Measurements from ENCODE around the gene FAAP100.

Gene FAAP100

DNA sequence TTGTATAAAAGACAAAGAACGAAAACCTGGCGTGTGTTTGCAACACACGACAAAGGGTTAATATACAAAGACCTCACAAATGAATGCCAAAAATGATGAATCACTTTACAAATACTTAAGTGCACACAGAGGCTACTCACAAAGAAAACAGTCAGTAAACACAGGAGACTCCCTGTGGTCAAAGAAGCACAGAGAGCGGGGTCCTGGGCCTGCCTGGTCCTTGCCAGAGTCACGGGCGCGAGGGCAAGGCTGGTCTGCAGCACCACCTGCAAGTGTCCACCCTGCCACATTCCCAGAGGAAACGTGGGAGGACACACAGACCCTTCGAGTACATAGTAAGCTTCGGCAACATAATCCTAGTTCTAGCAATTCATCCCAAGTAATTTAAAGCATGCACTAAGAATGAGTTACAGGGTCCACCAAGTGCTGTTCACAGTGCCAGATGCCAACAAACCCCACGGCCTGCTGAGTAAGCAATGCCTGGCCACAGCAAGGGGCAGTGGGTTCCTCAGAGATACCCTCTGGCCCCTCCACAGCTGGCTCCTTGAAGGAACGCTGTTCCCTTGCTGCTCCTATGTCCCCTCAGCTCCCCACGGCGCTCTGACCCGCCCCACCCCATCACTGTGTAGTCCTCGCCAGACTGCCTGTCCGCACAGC lies 24.6 kb upstream of the FAAP100 start:
- no peak for DNase-seq

DNA sequence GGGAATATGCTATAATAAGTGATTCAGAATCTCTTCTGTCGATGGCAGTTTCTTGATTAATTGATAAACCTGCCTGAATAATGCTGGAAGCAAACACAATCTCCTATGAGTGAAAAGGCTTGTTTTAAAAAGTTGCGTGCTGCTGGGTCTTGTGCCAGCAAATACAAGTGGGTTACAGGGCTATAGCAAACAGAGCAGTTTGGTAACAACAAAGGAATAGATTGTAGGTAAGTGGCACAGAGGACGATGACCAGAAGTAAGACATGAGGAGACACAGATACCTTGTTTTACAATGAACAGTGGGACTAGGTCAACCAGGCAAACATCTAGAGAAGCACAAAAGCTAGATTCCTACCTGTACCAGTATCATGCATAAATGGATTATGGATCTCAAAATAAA lies 23.7 kb upstream of the FAAP100 start:
- DNase-seq, result no peak

DNA sequence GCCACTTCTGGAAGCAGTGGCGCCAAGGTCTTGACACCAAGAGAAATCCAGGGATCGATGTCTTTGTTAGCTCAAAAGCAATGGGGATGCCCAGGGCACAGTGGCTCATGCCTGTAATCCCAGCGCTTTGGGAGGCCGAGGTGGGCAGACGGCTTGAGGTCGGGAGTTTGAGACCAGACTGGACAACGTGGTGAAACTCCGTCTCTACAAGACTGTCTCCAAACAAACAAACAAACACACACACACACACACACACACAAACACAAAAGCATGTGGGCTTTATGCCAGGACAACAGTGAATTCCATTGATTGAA lies 22.4 kb upstream of the FAAP100 start:
- DNase-seq, result no peak

DNA sequence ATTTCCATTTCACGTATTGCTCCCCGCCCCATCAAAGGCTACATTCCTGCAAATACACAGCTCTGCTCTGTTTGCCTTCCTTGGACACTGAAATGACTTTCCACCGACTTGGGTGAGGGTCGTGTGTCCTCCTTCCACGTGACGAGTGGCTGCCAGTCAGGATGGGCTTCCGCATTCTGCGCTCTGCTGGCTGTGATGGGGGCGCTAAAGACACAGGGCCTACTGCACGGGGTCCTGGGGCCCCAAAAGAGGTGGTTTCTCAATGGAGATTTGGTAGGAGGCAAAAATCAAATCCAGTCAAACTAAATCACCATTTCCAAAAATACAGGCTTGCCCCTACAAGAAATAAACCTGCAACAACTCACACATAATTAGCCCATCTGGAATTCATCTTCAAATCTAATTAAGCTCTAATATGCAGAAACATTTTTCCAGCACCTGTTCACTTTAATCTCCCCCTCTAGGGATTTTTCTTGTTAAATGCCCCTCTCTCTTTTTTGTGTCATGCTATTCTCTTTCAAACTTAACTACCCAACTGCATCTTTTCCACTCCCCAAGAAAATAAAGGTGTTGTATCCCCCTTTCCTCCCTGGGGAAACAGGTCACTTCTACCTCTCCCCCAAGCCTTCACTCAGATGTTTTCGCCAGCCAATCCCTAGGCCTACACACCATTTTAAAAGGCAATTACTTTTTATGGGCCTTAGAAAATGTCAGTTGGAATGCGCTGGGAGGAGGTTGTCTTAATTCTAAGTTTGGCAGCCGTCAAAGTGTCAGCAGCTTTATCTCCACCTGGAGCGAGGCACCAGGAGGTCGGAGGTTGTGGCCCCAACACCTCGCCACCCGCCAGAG lies 21.9 kb upstream of the FAAP100 start:
- no peak for DNase-seq

DNA sequence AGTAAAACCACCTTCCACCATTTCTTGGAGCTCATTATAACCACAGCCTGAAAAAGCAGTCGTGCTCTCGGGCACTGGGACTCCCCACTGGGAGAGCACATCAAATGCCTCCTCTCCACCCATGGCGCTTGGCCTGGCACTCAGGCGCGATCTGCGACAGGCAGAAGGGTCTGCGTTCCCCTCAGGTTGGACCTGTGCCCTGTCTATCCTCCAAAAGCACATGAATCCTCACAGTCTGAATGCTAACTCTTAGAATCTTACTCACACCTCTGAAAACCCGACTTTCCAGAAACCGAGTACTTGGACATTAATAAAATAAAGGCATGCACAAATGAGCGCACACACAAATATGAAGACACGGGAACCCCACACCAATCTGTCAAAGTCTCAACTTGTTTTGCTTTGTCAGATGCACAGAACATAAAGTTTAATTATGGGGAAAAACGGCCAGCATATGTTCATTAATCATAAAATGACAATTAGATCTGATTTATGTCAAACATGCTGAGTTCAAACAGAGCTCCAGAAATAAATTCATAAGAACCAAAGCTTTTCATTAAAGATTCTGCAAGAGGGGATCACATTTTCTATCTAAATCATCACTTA lies 20.5 kb upstream of the FAAP100 start:
- DNase-seq, result no peak

DNA sequence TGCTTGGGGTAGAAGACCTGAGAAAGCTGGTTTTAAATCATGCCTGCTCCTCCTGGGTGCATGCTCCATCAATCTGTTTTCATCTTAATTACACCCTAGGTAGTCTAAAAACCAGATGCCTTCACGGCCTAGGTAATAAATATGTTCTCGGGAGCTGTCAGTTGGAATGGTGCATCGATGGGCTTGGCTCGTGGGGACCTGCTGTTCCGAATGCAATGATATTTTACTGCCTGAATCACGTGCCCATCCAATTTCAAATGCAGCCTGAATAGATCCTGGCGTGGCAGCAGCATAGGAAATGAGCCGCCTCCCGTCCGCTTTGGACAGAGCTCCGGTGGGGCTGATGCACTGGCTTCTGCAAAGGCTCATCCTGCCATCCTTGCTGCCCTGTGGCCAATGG lies 18.8 kb upstream of the FAAP100 start:
- DNase-seq, result no peak

DNA sequence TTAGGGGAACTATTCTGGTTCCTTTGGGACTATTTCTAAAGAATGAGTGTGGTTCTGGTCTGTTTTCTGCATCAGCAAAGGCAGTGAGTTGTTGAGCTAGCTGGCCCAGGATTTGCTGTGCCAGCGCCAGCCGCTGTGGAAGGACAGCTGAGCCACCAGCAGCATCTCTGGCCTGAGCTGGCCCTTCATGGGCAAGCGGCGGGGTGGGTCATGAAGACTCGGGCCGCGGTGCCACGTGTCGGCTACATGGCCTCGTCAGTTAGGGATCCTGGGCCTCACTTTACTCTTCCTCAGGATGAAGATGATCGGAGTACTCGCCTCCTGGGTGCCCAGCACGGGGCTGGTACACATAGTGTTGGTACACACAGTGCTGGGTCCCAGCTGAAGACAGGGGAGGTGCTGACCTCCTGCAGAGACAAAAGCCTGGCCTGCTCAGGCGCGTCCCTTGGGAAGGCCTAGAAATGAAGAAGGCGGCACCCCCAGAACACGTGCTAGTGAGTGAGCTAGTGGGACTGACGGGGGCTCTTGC lies 17.9 kb upstream of the FAAP100 start:
- no peak for DNase-seq

DNA sequence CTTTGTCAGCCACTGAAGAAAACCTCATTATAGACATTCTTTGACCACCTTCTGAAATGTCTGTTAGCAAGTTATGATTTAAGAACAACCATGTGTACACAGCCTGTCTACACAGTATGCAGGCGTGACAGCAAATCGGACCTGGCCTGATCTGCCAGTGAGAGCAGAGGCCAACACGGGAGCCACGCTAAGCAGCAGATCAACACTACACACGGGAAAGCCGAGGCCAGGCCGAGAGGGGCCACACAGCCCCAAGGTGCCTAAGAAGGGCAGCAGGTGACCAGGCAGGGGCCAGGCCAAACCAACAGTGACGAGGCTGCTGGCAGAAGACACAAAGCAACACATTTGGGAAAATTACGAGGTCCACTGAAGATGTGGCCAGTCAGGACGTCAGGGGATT lies 16.3 kb upstream of the FAAP100 start:
- no peak for DNase-seq

DNA sequence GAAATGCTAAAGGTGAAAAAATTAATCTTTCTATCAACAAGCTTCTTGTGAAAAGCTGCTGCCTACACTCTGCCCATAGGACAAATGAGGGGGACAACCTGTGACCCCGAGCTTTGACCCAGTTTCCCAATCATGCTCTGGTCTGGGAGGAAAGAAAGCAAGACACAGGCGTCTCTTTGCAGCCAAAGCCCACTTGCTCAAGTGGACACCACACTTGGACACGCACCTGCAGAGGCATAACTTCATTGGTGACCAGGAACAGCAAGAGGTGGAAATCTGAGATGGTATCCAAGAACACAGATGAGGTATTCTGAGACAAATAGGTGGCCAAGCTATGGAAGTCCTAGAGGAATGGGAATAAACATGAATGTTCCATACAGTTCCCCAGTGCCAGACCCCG lies 15.0 kb upstream of the FAAP100 start:
- DNase-seq, result no peak

DNA sequence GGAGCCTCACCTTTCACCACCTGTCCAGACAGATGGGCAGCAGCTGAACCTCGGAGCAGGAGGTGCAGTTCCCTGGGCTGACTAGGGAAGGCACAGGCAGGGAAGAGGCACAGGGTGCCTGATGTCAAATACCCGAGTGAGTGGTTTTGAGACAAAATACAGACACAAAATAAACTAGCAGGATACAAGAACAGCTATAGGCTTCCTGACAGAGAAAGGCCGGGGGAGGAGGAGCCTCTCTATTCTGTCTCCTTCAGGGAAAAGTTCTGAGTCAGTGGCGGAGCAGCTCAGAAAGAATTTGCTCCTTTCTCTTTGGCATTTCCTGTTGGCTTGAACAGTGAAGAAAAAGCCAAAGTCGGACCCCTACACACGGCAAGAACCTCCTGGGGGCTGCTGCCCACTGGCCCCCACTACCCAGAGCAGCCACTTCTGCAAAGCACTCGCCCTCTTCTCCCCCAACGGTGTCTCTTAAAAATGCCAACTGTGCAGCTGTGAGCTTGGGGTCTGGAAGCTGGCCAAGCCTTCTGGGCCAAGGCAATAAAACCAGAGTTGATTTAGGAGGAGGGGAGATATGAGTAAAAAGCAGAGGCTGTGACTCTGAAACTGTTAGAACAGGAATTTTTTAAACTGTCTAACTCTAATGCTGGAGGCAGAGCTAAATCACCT lies 14.4 kb upstream of the FAAP100 start:
- DNase-seq, result no peak

DNA sequence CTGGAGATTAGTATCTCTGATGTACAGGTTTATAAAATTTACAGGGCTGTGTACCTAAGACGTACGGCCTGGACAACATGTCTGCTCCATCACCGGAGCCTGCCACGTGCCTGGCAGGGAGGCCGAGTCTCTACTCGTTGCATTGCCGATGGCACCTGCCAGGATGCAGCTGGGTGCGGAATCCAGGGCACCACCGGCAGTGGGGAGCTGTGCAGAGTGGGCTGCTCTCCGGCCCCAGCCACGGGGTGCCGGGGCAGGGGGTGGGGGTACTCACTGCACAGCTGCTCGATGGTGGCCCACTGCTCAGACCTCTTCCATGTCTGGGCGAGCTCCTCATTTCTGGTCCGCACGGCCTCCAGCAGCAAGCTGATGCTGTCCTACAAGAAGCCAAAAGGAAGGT lies 13.1 kb upstream of the FAAP100 start:
- DNase-seq, result no peak

DNA sequence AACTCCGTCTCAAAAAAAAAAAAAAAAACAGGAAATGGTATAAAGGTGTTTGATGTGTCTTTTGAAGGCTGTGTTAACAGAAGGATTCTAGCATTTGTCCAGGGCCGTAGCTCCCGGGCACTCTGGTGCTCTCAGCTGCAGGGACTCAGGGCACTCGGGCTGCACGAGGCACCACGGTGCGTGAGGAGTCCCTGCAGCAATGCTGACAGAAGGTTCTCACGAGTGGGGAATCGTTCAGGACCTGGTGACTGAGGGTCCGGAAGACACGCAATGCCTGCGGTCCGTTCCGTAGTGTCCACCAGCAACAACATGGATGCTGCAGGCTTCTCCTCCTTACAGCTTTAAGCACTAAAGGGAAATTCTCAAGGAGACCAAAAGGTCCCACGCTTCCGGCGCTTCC lies 12.6 kb upstream of the FAAP100 start:
- no peak for DNase-seq

DNA sequence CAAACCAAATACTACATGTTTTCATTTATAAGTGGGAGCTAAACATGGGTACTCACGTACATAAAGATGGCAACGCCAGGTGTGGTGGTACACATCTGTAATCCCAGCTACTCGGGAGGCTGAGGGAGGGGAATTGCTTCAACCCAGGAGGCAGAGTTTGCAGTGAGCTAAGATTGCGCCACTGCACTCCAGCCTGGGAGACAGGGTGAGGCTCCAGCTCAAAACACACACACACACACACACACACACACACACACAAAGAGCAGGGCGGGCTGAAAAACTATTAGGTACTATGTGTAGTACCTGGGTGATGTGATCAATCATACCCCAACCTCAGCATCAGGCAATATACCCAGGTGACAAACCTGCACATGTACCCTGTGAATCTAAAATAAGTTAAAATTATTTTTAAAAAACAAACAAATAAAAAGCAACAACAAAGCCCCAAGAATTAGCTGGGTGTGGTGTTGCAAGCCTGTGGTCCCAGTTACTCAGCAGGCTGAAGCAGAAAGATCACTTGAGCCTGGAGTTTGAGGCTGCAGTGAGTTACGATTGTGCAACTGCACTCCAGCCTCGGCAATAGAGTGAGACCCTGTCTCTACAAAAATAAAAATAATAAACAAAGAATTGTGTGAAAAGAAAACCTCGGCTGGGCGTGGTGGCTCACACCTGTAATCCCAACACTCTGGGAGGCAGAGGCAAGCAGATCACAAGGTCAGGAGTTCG lies 11.9 kb upstream of the FAAP100 start:
- no peak for DNase-seq

DNA sequence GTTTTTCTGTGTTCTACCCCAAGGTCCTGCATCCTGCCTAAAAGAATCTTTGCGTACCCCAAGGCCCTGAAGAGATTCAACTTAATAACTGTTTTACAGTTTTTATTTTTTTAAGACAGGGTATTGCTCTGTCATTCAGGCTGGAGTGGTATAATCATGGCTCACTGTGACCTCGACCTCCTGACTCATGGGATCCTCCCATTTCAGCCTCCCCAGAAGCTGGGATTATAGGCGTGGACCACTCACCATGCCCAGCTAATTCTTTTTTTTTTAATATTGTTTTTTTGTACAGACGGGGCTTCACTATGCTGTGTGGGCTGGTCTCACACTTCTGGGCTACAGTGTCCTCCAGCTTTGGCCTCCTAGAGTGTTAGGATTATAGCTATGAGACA lies 9.3 kb upstream of the FAAP100 start:
- no peak for DNase-seq

DNA sequence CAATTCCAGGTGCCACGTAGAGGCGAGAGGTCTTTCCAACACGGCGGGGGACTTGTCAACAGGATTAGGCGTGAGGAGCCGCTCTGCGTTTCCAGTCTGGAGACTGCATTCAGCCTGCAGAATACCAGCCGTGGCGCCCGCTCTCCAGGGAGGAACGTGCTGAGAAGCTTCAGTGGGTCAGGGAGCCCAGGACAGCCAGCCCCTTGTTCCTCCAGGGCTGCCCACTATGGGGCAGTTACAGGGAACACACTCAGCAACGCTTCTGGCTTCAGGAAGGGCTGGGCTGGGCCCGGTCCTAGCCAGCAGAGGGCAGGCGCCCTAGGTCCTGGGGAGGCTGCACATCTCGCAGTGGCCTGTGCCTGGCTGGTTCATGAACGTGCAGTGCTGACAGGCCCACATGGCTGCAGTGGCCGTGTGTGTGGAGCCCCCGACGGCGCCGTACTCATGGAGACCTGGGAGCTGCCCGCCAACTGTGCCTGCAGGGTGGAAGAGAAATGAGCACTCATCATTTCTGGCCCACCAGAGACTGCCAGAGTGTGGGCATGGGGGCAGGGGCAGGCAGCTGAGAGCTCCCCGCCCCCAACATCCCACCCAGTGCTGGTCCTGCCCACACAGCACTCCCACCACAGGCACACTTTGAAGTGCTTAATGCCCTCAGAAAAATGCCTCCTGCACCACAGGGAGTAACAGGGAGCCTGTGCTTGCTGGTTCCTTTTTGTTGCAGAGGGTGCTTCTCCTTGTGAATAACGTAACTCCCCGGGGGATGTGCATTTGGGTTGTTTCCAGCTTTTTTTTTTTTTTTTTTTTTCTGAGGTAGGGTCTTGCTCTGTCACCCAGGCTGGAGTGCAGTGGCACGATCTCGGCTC lies 7.0 kb upstream of the FAAP100 start:
- no peak for DNase-seq

DNA sequence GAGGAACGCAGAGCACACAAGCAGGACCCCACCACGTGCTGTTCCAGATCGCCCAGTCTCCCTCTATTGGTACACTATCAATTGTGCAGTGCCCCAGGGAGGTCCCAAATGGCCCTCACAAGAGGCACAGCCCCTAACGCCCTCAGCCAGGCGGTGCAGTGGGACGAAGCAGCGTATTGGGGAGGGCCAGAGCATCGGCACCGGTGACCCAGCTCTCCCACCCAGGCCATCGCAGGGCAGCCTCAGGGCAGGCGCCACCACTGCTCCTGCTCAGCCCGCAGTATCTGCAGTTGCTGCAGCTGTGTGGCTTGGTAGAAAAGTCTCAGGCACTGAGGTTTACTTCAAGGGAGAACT lies 5.9 kb upstream of the FAAP100 start:
- DNase-seq, result no peak

DNA sequence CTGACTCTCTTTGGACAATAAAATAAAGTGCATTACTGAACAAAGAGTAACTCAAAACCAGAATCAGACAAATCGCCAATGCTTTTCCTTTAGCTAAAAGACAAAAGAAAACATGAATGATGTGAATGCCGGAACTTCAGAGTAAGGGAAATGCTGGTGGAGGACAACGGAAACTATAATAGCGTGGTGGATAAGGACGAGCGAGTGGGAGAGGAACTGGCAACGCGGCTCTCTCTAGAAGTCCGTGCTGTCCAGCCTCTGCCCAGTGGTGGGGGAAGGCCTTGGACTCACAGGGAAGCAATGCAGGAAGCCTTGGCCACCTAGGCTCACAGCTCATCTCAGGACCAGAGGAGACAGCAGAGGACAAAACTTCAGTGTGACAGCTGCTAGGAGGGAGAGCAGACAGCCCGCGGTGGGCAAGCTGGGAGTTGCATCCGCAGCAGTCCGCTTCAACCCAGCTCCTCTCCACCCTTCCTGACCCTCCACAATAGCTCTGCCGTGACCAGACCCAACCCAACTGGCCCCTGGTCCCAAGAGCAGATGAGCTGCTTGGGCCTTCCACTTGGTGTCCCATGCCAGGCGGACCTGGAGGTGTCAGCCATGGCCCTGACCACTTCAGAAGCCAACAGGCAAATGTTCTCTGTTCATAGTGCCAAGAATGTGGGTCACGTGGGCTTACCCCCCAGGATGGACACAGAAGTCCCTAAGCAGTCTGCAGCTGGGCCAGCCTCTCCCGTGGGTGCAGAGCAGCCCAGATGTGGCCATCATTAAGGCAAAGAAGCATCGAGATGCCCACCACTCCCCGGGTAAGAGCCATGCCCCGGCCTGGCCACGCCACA lies 5.3 kb upstream of the FAAP100 start:
- no peak for DNase-seq

DNA sequence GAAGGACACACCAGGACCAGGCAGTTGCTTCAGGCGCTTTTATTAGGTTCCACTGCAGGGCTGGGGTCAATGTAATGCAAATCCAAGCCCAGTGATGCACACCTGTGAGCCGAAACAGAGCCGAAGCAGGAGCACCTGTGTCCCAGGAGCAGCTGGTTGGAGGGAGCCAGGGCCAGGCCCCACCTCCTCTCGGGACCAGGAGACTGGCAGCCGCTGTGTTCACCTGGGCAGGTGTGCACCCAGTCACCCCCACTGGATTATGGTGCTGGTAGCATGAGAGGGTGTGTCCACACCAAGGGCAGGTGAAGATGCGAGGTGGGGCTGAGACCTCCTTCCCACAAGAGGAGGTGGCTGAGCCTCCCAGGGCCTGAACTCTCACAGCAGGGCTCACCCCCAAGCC lies 4.7 kb upstream of the FAAP100 start:
- DNase-seq, result no peak

DNA sequence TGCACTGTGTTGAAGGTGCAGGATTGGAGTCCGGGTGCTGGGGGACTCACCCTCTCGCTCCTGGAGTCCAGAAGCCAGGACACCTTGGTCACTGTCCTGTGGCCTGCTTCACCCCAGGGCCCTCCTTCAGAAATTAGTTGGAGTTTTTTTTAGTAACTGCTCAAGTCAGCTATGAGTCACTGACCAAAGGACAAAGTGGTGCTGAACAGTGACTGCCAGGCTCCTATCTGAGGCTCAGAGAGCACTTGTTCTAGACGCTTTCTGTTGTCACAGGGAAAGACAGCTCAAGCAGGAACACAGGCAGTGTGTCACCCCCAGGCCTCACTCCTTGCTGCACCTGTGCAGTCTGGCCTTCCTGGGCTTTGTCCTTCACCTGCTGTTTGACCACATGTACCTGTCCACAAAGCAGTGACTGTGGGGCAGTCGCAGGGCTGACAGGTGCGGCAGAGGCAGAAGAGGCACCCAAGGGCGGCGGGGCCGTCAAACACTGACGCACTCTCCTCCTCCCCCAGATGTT lies 4.1 kb upstream of the FAAP100 start:
- DNase-seq, result no peak

DNA sequence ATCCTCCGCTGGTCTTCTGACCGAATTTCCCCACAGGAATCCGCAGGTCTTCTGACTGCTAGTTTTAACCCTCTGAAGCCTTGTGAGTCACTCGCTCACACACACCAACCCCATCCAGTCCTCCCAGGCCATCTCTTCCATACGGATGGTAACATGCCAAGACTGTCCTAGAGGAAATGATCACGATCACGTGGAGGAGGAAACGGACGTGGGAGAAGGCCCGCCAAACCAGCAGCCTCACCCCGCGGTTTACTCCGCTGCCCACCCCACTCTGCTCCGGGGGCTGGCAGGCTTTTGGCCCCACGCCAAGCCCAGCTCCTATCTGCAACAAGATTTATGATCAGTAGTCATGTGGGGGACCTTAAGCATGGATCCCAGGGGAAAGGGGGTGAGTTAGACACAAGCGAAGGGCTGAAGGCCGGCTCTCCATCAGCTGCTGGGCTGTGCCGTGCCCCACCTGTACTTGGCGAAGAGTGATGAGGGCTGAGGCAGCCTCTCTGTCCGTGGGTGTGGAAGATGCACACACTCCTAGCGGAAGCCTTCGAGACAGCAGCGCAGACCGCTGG lies 1.5 kb upstream of the FAAP100 start:
- DNase-seq, result peak; percentile 18
